Stomach (tissue), 9 donors: ENCODE data around the gene KCTD10. TPM values are rescaled to one million over a fixed set of nuclear protein-coding genes. Genes with fewer than 3 reads are reported as not detected.

Experiments
- DNase-seq, 2 donors: peaks; one replicate each; pipeline versions ENCODE4 v3.0.0 to v3.0.0-alpha.2; 2013 to 2019
- H3K27ac ChIP-seq, 5 donors: fragments of 200-600 bp in 4 of 5; sonication (generic) in 4 of 5; one replicate each; pipeline ENCODE4 v1.5.1; 2013 to 2019; ENCODE audit warnings: mild to moderate bottlenecking in 1 of 5, moderate library complexity in 1 of 5
- H3K27me3 ChIP-seq, 3 donors: fragments of 200-600 bp; sonication (generic); one replicate each; pipeline ENCODE4 v1.5.1; 2017 to 2019; ENCODE audit warnings: mixed run types in 1 of 3
- H3K36me3 ChIP-seq, 4 donors: fragments of 200-600 bp; sonication (generic); 1 replicate in 3 of 4; 2 replicates in 1 of 4; pipeline ENCODE4 v1.5.1; 2016 to 2019
- H3K4me1 ChIP-seq, 4 donors: fragments of 200-600 bp; sonication (generic); one replicate each; pipeline ENCODE4 v1.5.1; 2016 to 2019
- H3K4me3 ChIP-seq, 4 donors: fragments of 200-600 bp; sonication (generic) in 3 of 4; one replicate each; pipeline ENCODE4 v1.5.1; 2016 to 2019; ENCODE audit warnings: mild to moderate bottlenecking in 1 of 4
- H3K9me3 ChIP-seq, 4 donors: fragments of 200-600 bp; sonication (generic); one replicate each; pipeline ENCODE4 v1.5.1; 2016 to 2019
- EP300 ChIP-seq: sonication (generic); formaldehyde crosslinking; IDR thresholded peaks from one replicate; pipeline ENCODE4 v1.6.1; 2017; ENCODE audit warnings: antibody characterized with exemption
- POLR2A ChIP-seq, 4 donors: fragments of 450-650 bp; IDR thresholded peaks; one replicate each; pipeline ENCODE4 v1.6.1; 2016; ENCODE audit warnings: antibody characterized with exemption in 4 of 4, control low read depth in 2 of 4, mild to moderate bottlenecking in 1 of 4, moderate library complexity in 1 of 4
- POLR2AphosphoS5 ChIP-seq, 3 donors: sonication (generic); formaldehyde crosslinking; IDR thresholded peaks; one replicate each; pipeline ENCODE4 v1.6.1; 2016; ENCODE audit warnings: antibody characterized with exemption in 3 of 3
- WGBS, 5 donors: extraction: QIAGEN DNeasy Blood & Tissue Kit in 3 of 5; methylation state at CpG; one replicate each; pipeline versions ENCODE4 v1.1.5 to v1.1.7; 2013 to 2018; 5-methylcytosine and 5-hydroxymethylcytosine counted together
- intact Hi-C: fragments of 100-400 bp; cut with DNase I; formaldehyde crosslinking; loops from one replicate; pipeline ENCODE4 v1.15.1; 2023; ENCODE audit warnings: low total_unique reads
- polyA plus RNA-seq, 3 donors: library from polyadenylated mRNA; stranded (reverse); fragments of 200-250 nt; gene quantifications; one replicate each; pipeline ENCODE4 v1.2.3, GENCODE V29; 2013
- total RNA-seq, 5 donors: library from RNA; depleted of rRNA; stranded (reverse); fragments of >200 nt; gene quantifications; one replicate each; pipeline versions ENCODE4 v1.1.0 to v1.2.3, GENCODE V29; 2014 to 2016
- TF ChIP-seq, protein P1 (sequence below), 7 experiments: fragments of 450-650 bp in 4 of 7; fragments of 200-600 bp in 3 of 7; sonication (generic) in 3 of 7; IDR thresholded peaks; one replicate each; pipeline ENCODE4 v1.5.1; 2016 to 2019; ENCODE audit warnings: antibody characterized with exemption in 7 of 7, control low read depth in 2 of 7, mild to moderate bottlenecking in 1 of 7
- donor health status: healthy with polysubstance abuse.
- donor health status: Bipolar disorder and iron deficiency.
- donor health status: healthy.

The KCTD10 gene
- total and polyA plus RNA-seq, 8 donors: 12.1 to 156 (median 35.1) TPM

DNA sequence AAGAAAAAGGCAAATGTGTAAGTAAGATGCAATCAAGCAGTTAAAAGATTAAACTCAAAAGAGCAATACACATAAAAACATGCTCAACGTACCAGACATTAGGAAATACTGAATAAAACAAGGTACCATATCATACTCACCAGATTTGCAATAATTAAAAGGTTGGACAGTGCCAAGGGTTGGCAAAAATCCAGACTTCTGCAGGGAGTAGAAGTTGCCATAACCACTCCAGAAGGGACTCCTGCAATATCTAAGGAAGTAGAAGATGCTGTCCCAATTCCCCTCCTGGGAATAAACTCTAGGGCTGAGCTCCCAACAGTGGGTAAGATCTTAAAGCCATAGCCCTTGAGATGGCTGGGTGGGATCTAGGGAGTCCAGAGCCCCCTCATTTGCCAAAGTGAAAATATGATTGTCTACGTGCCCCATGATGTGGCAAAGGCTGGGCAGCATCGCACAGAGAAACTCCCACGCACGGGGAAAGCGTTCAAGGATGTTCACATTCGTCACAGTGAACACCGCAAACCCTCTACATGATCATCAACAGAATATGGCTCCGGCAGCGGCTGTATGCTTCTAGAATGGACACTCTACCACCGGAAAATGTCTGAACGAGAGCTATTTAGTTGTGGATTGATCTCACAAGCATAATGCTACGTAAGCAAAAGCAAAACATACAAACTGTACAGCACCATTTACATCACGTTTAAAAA lies 12.3 kb downstream of the KCTD10 start:
- TF ChIP-seq EP300 (no peak), POLR2A (IDR thresholded peaks at IDR 0.05) (no peak), POLR2AphosphoS5 (IDR thresholded peaks at IDR 0.05) (no peak)
- TF ChIP-seq, protein P1, sequence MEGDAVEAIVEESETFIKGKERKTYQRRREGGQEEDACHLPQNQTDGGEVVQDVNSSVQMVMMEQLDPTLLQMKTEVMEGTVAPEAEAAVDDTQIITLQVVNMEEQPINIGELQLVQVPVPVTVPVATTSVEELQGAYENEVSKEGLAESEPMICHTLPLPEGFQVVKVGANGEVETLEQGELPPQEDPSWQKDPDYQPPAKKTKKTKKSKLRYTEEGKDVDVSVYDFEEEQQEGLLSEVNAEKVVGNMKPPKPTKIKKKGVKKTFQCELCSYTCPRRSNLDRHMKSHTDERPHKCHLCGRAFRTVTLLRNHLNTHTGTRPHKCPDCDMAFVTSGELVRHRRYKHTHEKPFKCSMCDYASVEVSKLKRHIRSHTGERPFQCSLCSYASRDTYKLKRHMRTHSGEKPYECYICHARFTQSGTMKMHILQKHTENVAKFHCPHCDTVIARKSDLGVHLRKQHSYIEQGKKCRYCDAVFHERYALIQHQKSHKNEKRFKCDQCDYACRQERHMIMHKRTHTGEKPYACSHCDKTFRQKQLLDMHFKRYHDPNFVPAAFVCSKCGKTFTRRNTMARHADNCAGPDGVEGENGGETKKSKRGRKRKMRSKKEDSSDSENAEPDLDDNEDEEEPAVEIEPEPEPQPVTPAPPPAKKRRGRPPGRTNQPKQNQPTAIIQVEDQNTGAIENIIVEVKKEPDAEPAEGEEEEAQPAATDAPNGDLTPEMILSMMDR (IDR thresholded peaks at IDR 0.05): no peak
- no peaks in the 10 kb centered on the region for H3K9me3 ChIP-seq
- H3K4me3 ChIP-seq: no peak overlapping the region
- H3K27me3 ChIP-seq: no peaks in the 10 kb centered on the region
- peaks cover 22 to 64% (median 54%) of the 10 kb centered on the region in 4 donors for H3K36me3 ChIP-seq
- 83 to 93% (median 91%) methylated on average over 14 of the region's 14 CpGs for WGBS, 5 donors
- peaks cover 54 to 88% (median 77%) of the 10 kb centered on the region in 4 donors for H3K4me1 ChIP-seq
- intact Hi-C loops: no loop called here
- H3K27ac ChIP-seq: peak overlapping the region in 4 of 5 donors; percentile 93 to 95 (median 94)
- no peak for DNase-seq

DNA sequence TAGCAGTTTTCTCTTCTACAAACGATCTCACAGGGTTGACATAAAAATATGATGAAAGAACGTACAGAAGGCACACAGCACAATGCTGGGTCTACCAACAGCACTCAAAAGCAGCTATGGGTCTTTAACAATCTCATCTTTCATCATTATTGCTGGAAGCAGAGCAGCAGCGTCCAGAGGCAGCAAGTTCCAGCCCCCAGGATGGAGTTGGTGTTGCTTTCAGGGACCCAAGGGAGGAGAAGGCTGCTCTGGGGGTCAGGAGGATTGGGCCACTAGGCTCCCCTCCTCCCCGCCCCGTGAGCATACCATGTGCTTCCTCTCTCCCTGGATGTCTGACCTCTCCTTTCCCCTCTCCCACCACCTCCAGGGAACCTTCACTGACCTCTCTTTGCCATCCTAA lies 13.3 kb downstream of the KCTD10 start:
- Histone ChIP-seq H3K27ac (peak overlapping the region; percentile 82 to 95 (median 93)), H3K9me3 (no peaks in the 10 kb centered on the region), H3K4me1 (peaks cover 54 to 96% (median 81%) of the 10 kb centered on the region in 4 donors), H3K4me3 (peak overlapping the region in 1 of 4 donors; percentile 8), H3K36me3 (peaks cover 16 to 56% (median 46%) of the 10 kb centered on the region in 4 donors), H3K27me3 (no peaks in the 10 kb centered on the region)
- WGBS, 5 donors: 49 to 66% (median 54%) methylated on average over 5 of the region's 5 CpGs
- intact Hi-C loops: no loop called here
- DNase-seq: no peak
- TF ChIP-seq POLR2A (IDR thresholded peaks at IDR 0.05) (no peak), POLR2AphosphoS5 (IDR thresholded peaks at IDR 0.05) (no peak), EP300 (no peak)
- TF ChIP-seq, protein P1 (IDR thresholded peaks at IDR 0.05): no peak

DNA sequence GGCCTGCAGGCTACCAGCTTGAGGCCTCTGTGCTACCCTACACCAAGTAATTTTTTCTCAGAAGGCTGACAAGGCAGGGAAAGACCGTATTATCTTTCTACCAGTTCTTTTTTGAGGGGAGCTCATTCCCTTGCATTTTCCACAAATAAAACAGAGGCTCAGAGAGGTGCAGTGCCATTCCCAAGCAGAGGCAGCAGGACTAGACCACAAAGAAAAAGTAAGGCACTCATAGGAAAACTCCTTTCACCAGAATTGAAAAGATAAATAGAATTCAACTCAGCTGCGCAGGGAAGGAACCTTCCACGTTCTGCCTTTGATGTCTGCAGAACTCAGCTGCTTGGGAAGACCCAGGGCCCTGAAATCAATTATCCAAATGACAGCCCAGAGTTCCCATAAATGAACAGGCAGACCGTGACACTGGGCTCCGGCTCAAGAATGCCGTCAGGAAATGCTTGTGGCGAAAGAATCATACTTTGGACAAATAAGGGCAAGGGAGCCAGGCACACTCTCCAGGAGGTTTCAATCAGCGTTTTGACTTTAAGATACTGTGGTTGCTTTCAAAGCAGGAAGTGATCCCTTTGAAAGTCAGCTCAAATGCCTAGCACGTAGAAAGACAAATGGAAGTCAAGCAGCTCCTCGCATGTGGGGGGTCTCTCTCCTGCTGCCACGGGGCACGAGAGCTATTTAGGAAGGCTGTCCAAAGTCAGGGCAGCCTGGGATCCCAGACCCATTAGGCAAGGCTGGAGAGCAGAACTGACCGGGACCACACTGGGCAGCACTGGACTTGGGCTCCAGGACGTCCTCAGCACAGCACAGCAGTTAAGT lies 14.0 kb downstream of the KCTD10 start:
- Histone ChIP-seq H3K4me3 (peak overlapping the region in 1 of 4 donors; percentile 8), H3K4me1 (peaks cover 60 to 98% (median 85%) of the 10 kb centered on the region in 4 donors), H3K27ac (peak overlapping the region; percentile 82 to 95 (median 93)), H3K36me3 (peaks cover 10 to 51% (median 41%) of the 10 kb centered on the region in 4 donors), H3K9me3 (no peaks in the 10 kb centered on the region), H3K27me3 (no peaks in the 10 kb centered on the region)
- peak; percentile 64 to 91 for DNase-seq
- intact Hi-C loops: no loop called here
- WGBS, 5 donors: 13 to 29% (median 16%) methylated on average over 14 of the region's 14 CpGs
- TF ChIP-seq POLR2AphosphoS5 (IDR thresholded peaks at IDR 0.05) (peak; percentile 85 to 92 (median 91)), POLR2A (IDR thresholded peaks at IDR 0.05) (no peak), EP300 (peak; percentile 98)

DNA sequence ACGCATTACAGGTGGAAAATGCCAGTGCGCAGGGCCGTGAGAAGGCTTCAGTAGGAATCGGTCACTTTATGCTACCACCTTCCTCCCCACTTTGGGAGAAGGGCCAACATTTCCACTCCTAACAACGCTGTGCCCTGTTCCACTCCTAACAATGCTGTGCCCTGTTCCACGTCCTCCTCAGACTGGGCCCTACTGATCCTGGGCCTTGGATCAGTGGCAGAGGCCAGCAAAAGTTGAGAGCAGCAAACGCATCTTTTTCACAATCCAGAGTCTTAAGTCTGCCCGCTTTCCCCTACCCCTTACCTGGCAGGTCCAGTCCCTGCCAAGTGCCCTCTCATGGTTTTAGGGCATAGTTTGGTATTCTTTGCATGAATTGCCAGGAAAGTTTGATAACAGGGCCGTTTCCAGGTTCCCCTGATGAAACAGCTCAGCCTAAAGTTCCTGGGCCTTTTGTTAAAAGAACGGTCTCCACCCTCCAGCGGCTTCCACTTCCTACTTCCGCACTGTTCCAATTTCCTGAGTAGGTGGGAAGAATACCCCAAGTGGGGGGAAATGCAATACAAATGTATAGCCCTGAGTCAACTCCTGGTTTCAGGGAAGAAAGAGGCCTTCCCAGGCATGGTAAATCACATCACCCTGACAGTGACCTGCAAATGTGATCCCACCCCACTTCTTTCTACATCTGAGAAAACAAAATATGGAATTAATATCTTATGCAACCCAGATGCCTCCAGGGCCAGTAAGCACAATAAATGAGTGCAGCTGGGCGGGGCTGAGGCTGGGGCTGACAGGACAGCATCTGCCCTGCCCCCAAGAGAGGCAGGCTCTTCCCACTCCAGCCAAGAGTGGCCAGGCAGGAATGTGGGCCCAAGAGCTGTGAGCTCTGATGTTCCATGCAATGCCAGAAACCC lies 15.0 kb downstream of the KCTD10 start:
- 45 to 63% (median 57%) methylated on average over 13 of the region's 13 CpGs for WGBS, 5 donors
- peak; percentile 49 to 75 (median 74) for TF ChIP-seq POLR2AphosphoS5 (IDR thresholded peaks at IDR 0.05)
- TF ChIP-seq, protein P1 (IDR thresholded peaks at IDR 0.05): no peak
- H3K4me1 ChIP-seq: peaks cover 62 to 96% (median 81%) of the 10 kb centered on the region in 4 donors
- peak overlapping the region; percentile 77 to 95 (median 93) for H3K27ac ChIP-seq
- H3K36me3 ChIP-seq: peaks cover 10 to 51% (median 41%) of the 10 kb centered on the region in 4 donors
- peak; percentile 52 to 83 for DNase-seq
- intact Hi-C loops: no loop called here
- H3K27me3 ChIP-seq: no peaks in the 10 kb centered on the region
- H3K4me3 ChIP-seq: no peak overlapping the region
- H3K9me3 ChIP-seq: no peaks in the 10 kb centered on the region
